ENCODE measurements around the gene BRINP2. TPM values are rescaled to one million over a fixed set of nuclear protein-coding genes. Genes with fewer than 3 reads are reported as not detected.

BRINP2 gene
- total RNA-seq, 3 donors from 2014 or later = not detected

GRCh38 chr1:177181631-177182291 lies 11.0 kb downstream of the BRINP2 start:
- H3K9me3 Mint-ChIP-seq = peaks cover 4% of the 10 kb centered on the region
- H3K36me3 Mint-ChIP-seq (ENCODE audit: insufficient read depth) = no peaks in the 10 kb centered on the region
- H3K4me1 Mint-ChIP-seq (ENCODE audit: low read depth) = peaks cover 8% of the 10 kb centered on the region
- ATAC-seq = peak; percentile 50 to 58
- DNase-seq = no peak
- peaks cover 25% of the 10 kb centered on the region for H3K27me3 Mint-ChIP-seq (ENCODE audit: low read depth)
- peak overlapping the region; percentile 19 for H3K4me3 Mint-ChIP-seq

GRCh38 chr1:177183836-177184235 lies 13.1 kb downstream of the BRINP2 start:
- DNase-seq = no peak
- ATAC-seq = no peak
- no peaks in the 10 kb centered on the region for H3K36me3 Mint-ChIP-seq (ENCODE audit: insufficient read depth)
- H3K4me1 Mint-ChIP-seq (ENCODE audit: low read depth) = peaks cover 8% of the 10 kb centered on the region
- peaks cover 22% of the 10 kb centered on the region for H3K27me3 Mint-ChIP-seq (ENCODE audit: low read depth)
- H3K9me3 Mint-ChIP-seq = no peaks in the 10 kb centered on the region
- H3K4me3 Mint-ChIP-seq = no peak overlapping the region

GRCh38 chr1:177185209-177185608 lies 14.5 kb downstream of the BRINP2 start:
- Mint-ChIP-seq H3K27me3 (ENCODE audit: low read depth) (peaks cover 20% of the 10 kb centered on the region), H3K9me3 (no peaks in the 10 kb centered on the region), H3K4me3 (no peak overlapping the region), H3K36me3 (ENCODE audit: insufficient read depth) (no peaks in the 10 kb centered on the region), H3K4me1 (ENCODE audit: low read depth) (peaks cover 8% of the 10 kb centered on the region)
- no peak for ATAC-seq
- DNase-seq = no peak

- no peak for DNase-seq
- H3K9me3 Mint-ChIP-seq = no peaks in the 10 kb centered on the region
- no peak overlapping the region for H3K4me3 Mint-ChIP-seq
- ATAC-seq = no peak
- peaks cover 5% of the 10 kb centered on the region for H3K4me1 Mint-ChIP-seq (ENCODE audit: low read depth)
- peaks cover 11% of the 10 kb centered on the region for H3K27me3 Mint-ChIP-seq (ENCODE audit: low read depth)
- no peaks in the 10 kb centered on the region for H3K36me3 Mint-ChIP-seq (ENCODE audit: insufficient read depth)
Measured at GRCh38 chr1:177186639-177187038, 15.9 kb downstream of the BRINP2 start.

- H3K4me1 Mint-ChIP-seq (ENCODE audit: low read depth) = no peaks in the 10 kb centered on the region
- no peaks in the 10 kb centered on the region for H3K36me3 Mint-ChIP-seq (ENCODE audit: insufficient read depth)
- H3K4me3 Mint-ChIP-seq = no peak overlapping the region
- H3K27me3 Mint-ChIP-seq (ENCODE audit: low read depth) = no peaks in the 10 kb centered on the region
- no peak for ATAC-seq
- no peak for DNase-seq
- H3K9me3 Mint-ChIP-seq = peaks cover 3% of the 10 kb centered on the region
Measured at GRCh38 chr1:177190308-177190970, 19.7 kb downstream of the BRINP2 start.

GRCh38 chr1:177198243-177198642 lies 27.5 kb downstream of the BRINP2 start:
- Mint-ChIP-seq H3K36me3 (ENCODE audit: insufficient read depth) (no peaks in the 10 kb centered on the region), H3K4me3 (no peak overlapping the region), H3K9me3 (peaks cover 7% of the 10 kb centered on the region), H3K27me3 (ENCODE audit: low read depth) (no peaks in the 10 kb centered on the region), H3K4me1 (ENCODE audit: low read depth) (no peaks in the 10 kb centered on the region)
- ATAC-seq (no peak), DNase-seq (no peak)

- Mint-ChIP-seq H3K4me3 (no peak overlapping the region), H3K9me3 (peaks cover 10% of the 10 kb centered on the region), H3K36me3 (ENCODE audit: insufficient read depth) (no peaks in the 10 kb centered on the region), H3K4me1 (ENCODE audit: low read depth) (no peaks in the 10 kb centered on the region), H3K27me3 (ENCODE audit: low read depth) (no peaks in the 10 kb centered on the region)
- DNase-seq (no peak), ATAC-seq (no peak)
Measured at GRCh38 chr1:177200290-177200689, 29.5 kb downstream of the BRINP2 start.

GRCh38 chr1:177206831-177207355 lies 36.1 kb downstream of the BRINP2 start:
- Mint-ChIP-seq H3K4me1 (ENCODE audit: low read depth) (no peaks in the 10 kb centered on the region), H3K9me3 (peaks cover 3% of the 10 kb centered on the region), H3K4me3 (no peak overlapping the region), H3K27me3 (ENCODE audit: low read depth) (no peaks in the 10 kb centered on the region), H3K36me3 (ENCODE audit: insufficient read depth) (no peaks in the 10 kb centered on the region)
- ATAC-seq (no peak), DNase-seq (no peak)

- ATAC-seq = no peak
- Mint-ChIP-seq H3K4me3 (no peak overlapping the region), H3K4me1 (ENCODE audit: low read depth) (no peaks in the 10 kb centered on the region), H3K9me3 (peaks cover 3% of the 10 kb centered on the region), H3K27me3 (ENCODE audit: low read depth) (no peaks in the 10 kb centered on the region), H3K36me3 (ENCODE audit: insufficient read depth) (no peaks in the 10 kb centered on the region)
- DNase-seq = no peak
Measured at GRCh38 chr1:177208920-177209319, 38.2 kb downstream of the BRINP2 start.

- H3K36me3 Mint-ChIP-seq (ENCODE audit: insufficient read depth) = no peaks in the 10 kb centered on the region
- ATAC-seq (no peak), DNase-seq (no peak)
- H3K4me1 Mint-ChIP-seq (ENCODE audit: low read depth) = no peaks in the 10 kb centered on the region
- no peaks in the 10 kb centered on the region for H3K9me3 Mint-ChIP-seq
- H3K27me3 Mint-ChIP-seq (ENCODE audit: low read depth) = no peaks in the 10 kb centered on the region
- no peak overlapping the region for H3K4me3 Mint-ChIP-seq
Measured at GRCh38 chr1:177209357-177209756, 38.6 kb downstream of the BRINP2 start.

GRCh38 chr1:177210071-177210470 lies 39.3 kb downstream of the BRINP2 start:
- Mint-ChIP-seq H3K4me1 (ENCODE audit: low read depth) (no peaks in the 10 kb centered on the region), H3K36me3 (ENCODE audit: insufficient read depth) (no peaks in the 10 kb centered on the region), H3K4me3 (no peak overlapping the region), H3K27me3 (ENCODE audit: low read depth) (no peaks in the 10 kb centered on the region), H3K9me3 (peaks cover 3% of the 10 kb centered on the region)
- DNase-seq (no peak), ATAC-seq (no peak)

- H3K4me3 Mint-ChIP-seq = no peak overlapping the region
- ATAC-seq (no peak), DNase-seq (no peak)
- H3K36me3 Mint-ChIP-seq (ENCODE audit: insufficient read depth) = no peaks in the 10 kb centered on the region
- H3K27me3 Mint-ChIP-seq (ENCODE audit: low read depth) = no peaks in the 10 kb centered on the region
- H3K4me1 Mint-ChIP-seq (ENCODE audit: low read depth) = no peaks in the 10 kb centered on the region
- peaks cover 7% of the 10 kb centered on the region for H3K9me3 Mint-ChIP-seq
Measured at GRCh38 chr1:177211231-177211630, 40.5 kb downstream of the BRINP2 start.

- DNase-seq (no peak), ATAC-seq (no peak)
- H3K36me3 Mint-ChIP-seq (ENCODE audit: insufficient read depth) = no peaks in the 10 kb centered on the region
- H3K27me3 Mint-ChIP-seq (ENCODE audit: low read depth) = no peaks in the 10 kb centered on the region
- peaks cover 25% of the 10 kb centered on the region for H3K9me3 Mint-ChIP-seq
- no peak overlapping the region for H3K4me3 Mint-ChIP-seq
- no peaks in the 10 kb centered on the region for H3K4me1 Mint-ChIP-seq (ENCODE audit: low read depth)
Measured at GRCh38 chr1:177216587-177217202, 45.9 kb downstream of the BRINP2 start.

GRCh38 chr1:177219554-177220458 lies 49.0 kb downstream of the BRINP2 start:
- DNase-seq (no peak), ATAC-seq (no peak)
- H3K4me3 Mint-ChIP-seq = no peak overlapping the region
- no peaks in the 10 kb centered on the region for H3K4me1 Mint-ChIP-seq (ENCODE audit: low read depth)
- no peaks in the 10 kb centered on the region for H3K27me3 Mint-ChIP-seq (ENCODE audit: low read depth)
- H3K9me3 Mint-ChIP-seq = peaks cover 24% of the 10 kb centered on the region
- H3K36me3 Mint-ChIP-seq (ENCODE audit: insufficient read depth) = no peaks in the 10 kb centered on the region

Measured in activated T-cell treated with anti-CD3 and anti-CD28 coated beads, Interleukin-2, amount 50 U/mL, for 4 hours (primary cell).